Inflammatory macrophage (primary cell): Measurements from ENCODE around the gene MAST4.

Experiments used
- DNase-seq, 2 donors: peaks; one replicate each; pipeline ENCODE4 v3.0.0-alpha.2; 2020 to 2022

MAST4 gene

DNA sequence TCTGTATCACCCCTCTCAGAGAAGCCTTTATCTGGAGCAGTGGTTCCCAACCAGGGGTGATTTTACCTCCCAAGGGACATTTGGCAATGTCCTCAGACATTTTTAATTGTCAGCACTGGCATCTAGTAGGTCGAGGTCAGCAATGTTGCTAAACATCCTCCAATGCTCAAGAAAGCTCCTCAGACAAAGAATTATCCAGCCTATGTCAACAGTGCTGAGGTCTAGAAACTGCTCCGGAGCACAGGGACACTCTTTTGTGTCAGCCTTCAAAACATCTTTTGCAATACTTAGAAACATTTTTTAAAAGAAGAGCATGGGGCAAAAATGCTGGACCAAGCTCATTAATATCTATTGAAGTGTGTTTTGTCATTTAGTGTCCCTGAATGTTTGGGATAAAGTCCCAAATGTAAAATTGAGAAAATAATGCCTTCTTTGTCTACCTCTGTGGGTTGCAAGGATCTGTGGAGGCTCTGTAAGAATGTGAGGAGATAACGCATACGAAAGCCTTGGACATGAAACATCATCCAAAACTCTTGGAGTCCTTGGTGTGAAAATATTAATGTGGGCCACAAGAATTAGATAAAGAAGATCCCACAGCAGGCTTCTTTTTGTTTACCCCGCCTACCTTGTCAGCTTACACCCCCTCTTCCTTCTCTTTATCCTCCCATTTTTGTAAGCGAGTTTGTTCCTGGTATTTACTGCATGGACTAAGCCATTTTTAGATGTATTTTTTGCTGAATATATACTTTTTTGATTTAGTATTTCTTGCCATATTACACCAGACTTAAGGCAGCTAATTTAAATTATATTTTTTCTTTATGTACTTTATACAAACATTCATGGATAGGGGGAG is 406.9 kb downstream of the MAST4 start:
- DNase-seq: no peak

DNA sequence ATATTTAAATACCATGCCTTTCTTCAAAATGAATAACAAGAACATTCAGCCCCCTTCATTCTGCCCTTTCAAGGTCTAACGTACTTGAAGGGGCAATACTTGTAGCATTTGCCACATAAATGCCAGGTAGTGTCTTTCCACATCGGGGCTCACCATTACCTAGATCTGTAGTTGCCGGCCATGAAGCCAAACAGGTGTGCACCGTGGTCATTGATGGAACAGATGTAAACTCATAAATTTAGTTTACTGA is 407.4 kb downstream of the MAST4 start:
- DNase-seq: no peak

DNA sequence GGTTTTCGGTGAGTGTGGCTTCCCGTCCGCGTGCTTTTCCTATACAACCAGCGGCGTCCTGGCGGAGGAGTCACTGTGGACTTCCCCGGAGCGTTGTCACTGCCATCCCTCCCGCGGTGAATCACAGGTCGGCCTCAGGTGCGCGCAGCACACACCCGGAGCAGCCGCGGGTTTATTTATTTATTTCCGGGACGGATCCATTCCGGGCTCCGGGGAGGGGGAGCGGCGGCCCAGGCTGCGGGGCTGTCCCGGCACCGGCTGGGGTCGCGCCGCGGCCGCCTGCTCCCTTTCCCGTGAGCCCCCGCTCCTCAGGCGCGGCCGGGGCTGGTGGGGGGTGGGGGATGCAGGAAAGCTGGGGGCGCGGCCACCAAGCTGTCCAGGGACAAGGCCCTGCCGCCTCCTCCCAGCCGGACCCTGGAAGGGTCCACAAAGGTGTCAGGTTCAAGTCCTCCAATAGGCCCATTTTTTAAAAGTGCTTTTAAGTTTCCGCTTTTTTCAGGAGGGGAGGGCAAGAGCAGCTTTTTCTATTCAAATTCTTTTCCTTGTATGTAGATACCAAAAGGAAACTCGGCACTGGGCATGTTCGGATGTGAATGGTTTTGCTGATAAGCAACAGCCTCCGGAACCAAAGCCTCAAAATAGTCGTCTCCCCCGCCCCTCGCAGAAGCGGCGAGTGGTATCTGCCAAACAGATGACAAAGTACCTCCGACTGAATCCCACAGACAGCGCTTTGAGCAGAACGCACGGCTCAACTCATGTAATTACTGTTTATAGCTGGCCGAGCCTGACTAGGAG is 407.9 kb downstream of the MAST4 start:
- peak; percentile 26 to 46 for DNase-seq

DNA sequence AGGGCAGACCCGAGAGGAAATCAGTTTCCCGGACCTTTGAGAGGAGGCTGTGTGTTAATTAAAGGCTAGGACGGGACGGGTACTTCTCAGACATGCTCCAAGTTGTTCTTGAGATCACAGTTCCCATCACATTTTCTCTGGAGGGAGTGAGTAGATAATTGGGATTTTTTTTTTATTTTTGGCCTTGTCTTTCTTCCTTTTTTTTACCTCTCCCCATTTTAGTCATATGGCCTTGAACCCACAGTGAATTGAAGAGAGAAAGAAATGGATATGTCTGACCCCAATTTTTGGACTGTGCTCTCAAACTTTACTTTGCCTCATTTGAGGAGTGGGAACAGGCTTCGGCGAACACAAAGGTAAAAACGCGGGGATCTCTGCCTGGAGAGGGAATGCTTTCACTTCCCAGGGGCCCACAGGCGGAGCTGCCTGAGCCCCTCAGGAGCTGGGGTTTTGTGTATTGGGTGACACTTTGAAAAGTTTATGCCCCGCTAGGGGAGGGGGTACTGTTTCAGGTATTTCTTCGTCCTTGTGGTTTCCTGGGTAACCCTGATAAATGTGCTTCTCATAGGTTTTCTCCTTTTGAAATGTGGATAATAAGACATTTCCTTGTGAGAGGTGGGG is 408.6 kb downstream of the MAST4 start:
- no peak for DNase-seq

DNA sequence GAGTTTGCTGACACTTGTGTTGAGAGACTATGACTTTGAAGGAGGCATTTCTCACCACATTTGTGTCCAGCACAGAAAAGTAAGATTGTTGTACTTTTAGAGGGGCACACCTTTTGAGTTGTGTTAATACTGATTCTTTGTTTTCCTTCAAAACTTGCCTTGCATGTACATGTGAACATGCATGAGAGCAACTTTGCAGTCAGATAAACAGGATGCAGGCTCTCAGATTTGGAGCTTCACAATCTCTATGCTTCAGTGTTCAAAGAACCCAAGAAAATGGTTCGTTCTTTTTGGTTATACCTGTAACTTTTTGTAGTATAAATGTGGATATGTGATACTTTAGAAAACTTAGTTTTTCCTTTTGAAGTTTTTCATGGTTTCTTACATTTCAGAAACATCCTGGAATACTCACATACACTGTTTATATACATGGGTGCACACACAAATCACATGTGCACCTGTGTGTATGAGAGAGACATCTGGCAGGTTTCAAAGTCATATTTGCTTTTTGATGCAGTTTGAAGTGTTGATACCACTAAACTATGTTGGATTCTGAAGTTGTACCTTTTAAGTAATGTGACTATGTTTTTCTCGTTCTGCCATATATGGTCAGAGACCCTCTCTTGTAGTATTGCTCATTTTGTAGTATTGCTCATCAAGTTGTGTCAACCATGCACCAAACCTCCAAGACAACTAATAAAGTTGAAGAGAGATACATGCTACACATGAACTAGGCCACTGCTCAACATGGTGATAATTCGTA is 409.7 kb downstream of the MAST4 start:
- DNase-seq: no peak

DNA sequence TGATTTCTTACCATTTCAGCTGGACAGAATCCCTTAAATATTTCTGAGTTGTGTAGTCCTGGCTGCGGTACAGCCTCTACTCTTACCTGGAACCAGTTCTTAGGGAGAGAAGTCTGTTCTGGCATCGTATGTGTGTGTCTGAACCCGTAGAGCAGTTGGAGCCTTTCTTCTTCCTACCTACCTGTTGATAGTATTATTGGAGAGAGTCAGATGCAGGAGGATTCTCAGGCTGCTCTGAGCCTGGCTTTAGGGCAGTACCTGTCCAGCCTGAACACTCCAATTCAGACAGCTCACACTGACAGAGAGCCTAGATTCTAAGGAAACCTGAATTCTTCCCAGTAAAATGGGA is 410.3 kb downstream of the MAST4 start:
- no peak for DNase-seq

DNA sequence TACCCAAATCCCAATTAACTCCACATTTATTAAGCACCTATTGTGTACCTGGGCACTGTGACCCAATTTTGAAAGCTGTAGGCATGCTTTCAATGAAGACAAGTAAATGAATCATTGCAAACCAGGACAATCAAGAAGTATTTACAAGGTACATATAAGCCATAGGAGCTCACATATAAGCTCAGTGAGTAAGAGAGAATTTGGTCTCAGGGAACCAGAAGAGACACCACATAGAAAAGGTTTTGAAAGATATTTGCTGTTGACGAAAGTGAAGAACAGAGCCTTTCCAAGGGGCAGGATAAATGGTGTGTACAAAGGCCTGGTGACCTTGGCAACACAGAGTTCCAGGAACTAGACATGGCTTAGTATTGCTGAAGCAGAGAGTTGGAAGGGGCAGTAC is 412.8 kb downstream of the MAST4 start:
- DNase-seq: no peak

DNA sequence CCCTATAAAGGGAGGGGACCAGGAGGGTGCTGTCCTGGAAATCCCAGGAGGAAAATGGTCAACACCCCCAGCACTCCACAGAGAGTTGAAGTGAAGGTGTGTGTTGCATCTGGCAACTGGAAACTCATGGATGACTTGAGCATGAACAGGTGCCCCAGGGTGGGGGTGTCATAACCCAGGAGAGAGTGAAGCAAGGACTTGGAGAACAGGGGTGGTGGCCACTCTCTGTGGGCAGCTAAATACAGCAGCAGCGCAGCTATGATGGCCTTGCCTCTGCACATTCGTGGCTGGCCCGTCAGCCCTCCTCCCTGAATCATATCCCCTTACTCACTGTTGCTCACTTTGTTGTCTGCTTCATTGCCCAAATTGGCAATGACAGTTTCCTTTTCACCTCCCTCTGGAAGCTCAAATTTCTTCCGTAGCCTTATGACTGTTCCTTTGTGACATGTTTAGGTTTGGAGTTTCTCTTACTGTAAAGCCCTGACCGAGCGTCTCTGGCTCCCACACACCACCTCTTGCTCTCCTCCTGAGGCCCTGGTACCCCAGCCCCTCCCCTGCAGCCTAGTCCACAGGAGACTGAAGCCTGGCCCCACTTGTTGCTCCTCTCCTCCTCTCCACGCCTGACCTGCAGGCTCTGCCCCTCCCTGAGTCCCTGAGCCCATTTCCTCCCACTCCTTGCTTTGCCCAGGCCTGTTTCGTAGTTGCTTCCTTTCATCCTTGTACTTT is 414.7 kb downstream of the MAST4 start:
- no peak for DNase-seq

DNA sequence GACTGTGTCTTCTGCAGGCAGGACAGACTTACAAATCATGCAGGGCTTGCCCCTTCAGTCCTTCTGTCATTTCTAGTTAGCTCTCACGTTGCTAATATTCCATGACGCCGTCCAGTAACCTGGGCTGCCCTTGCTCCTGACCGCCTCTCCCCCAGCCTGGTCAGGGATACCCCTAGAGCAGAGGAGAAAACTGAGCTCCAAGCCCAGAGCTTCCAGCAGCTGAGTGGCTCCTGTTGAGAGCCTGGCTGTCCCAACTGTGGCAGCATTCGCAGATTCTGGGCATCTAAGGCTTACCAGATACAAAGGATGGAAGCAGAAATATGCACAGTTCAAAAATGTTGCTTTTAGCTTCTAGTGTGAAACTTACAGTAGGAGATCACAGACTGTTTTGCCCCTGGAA is 415.2 kb downstream of the MAST4 start:
- DNase-seq: no peak

DNA sequence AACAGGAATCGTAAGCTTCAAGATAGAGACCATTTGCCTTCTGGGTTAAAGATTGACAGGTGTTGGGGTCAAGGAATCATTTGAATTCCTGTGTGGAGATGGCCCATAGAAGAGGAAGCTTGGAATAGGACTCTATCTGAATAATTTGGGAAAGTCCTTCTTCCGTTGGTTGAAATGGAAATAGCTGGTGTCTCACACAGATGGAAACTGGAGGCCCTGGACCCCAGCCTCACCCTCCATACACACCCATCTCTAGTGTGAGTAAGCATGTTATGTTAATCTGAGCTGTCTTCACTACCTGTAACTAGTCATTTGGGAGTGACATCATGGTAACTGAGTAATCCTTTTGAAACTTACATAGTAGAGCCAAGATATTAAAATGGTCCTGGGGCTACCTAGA is 416.0 kb downstream of the MAST4 start:
- no peak for DNase-seq

DNA sequence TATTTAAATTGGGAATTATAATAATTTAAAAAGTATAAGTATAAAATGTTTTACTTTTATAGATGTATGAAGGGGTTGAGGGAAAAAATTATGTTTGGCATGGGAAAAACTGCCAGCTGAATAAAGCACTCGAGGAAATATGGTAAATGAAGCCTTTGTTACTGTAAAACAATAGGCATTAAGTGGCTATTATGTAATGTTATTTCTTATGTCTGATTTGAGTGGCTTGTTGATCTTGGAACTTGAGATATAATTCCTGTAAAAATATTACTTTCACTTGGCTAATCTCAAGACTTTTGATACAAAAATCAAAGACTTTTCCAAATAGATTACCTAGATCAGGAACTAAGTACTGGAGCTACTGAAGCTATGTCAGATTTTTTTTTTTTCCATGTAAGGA is 417.5 kb downstream of the MAST4 start:
- no peak for DNase-seq

DNA sequence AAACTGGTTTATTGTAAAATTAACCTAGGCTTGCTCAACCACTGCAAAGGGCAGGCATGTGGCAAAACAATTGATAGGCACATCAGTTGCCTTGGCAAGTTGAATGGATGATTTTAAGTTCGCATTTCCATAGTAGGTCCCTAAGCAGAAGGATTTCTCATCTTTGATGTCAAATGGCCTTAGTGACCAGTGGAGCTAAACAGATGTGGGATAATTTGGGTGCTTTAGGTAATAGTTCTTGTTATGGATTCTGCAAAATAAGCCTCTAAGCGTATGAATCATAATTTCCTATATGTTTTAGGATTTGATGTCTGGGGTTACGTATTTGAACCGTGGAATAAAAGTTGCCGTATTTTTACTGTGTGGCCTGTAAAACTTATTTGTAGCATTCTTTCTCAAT is 418.0 kb downstream of the MAST4 start:
- no peak for DNase-seq

DNA sequence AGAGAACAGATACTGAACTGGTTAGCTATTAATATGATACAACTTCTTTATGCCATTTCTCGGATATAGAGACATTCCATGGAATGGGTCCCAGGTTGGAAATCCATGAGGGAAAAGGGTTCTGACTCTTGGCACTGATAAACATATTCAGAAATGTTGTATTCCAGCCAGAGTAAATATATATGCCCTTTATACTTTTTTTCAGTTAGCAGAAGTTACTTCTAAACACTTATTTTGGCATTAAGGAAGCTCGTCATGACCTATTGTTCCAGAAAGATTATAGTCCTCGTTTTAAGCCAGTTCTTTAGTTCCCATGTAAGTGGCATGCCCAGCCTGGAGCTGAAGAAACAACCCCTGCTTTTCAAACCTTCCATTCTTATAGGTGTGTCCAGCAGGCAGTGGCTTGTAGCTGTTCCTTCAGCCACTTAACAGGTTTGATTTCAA is 418.8 kb downstream of the MAST4 start:
- DNase-seq: no peak

DNA sequence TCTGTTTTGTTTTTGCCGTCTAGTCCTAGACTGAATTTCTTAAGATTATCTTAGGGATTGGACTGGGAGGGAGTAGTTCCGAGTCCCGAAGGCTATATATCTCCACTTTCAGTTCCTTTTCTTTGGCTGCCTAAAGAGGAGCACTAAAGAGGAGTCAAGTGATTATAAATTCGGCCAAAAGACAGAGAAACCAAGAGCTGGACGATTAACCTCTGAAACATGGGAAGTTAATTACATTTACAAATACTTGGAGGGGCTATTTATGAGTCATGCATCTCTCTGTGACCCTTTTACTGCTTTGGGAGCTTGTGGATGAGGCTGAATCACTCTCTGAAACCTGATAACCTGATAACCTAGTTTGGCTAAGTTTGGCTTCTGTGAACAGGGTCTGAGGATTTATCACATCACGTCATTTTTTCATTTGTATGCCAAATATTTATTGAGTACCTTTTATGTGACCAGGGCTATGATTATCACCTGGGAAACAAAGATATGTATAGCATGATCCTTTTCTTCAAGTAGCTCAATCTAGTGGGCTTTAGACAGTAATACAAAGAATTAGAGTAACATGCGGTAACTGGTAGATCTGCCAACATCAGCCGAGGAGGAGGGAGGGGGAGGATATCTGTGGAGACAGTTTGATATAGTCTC is 419.5 kb downstream of the MAST4 start:
- peak; percentile 28 to 44 for DNase-seq

DNA sequence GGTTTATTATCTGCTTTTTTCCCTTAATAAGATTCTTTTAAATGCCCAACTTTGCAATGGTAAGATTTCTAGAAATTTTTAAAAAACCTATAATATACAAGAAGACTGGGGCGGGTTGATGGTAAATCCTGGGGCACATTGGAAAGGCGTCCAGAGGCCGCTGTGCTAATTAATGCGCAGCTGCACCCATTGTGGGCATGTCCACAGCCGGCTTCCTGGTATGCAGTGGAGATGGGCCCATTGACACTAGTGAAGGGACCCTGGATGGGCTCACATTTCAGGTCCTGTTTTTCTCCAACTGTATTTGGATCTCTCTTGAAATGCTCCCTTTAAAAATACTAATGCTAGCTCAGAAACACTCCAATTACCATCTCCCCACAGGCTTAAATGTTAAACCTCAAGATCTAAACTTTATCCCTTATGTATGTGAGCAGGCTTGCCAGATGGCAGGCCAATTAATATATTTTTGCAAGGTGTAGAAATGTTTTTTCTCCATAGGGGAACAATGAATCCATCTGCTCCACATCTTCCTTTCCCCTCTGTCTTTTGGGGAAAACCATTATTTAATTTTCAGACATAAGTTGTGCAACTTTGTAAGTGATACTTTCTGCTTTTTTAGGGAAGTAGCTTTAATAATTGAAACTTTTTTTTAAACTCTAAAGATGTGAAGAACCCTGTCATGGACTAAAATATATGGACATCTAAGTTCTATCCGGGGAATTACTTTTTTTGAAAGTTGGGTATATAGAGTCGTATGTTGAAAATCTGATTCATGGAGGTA is 423.1 kb downstream of the MAST4 start:
- DNase-seq: peak in 1 of 2 donors; percentile 6

DNA sequence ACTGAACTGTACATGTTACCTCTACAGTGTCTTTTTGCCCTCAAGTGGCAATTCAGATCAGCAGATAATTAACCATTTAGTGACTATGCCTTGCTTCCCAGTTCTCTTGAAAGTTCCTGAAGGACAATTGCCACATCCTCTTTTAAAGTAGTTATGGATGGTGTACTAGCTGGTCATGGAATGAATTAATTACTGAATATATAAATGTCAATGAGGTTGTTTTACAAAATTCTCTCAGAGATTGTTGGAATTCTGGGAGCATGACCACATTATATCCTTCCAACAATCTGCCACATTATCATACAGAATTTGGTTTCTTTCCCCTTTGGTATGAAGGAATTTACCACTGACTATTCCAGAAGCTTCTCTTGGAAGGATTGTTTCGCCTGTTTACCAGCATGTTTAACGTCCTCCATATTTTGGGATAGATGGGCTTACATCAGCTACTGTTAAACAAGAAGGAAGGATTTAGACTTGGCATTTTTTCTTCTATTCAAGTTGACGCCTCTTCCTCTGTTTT is 424.0 kb downstream of the MAST4 start:
- no peak for DNase-seq

DNA sequence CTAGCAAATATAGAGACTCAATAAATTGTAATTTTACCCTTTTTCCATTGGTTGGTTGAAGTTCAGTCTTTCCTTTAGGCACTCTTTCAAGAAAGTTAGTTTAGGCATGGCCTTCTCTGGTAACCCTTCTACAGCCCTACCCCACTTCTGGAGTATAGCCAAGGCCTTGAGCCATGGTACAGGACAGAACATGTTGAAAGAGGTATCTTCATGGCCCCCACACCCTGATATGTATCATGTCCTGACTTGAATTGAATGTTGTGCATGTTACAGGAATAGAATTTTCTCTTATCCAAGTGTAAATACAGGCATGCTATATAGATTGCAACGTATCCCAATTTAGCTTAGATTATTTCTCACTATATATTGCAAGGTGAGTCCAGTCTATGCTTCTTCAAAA is 424.8 kb downstream of the MAST4 start:
- DNase-seq: no peak

DNA sequence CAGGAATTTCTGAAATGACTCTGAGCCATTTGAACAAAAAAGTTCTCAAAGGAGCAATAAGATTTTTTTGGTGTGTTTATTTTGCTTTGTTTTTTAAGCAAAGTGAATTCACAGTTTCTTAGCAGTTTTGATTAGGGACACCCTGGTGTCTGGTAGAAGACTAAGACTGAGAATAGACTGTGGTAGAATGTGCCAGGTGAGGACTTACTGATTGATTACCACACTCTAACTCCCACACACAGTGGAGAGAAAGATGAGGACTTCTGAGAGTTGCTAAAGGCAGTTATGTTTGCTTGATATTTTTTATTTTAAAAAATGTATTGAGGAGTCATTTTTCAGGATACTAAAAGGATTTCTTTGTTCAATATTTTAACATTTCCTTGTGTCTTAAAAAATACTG is 425.3 kb downstream of the MAST4 start:
- DNase-seq: no peak

DNA sequence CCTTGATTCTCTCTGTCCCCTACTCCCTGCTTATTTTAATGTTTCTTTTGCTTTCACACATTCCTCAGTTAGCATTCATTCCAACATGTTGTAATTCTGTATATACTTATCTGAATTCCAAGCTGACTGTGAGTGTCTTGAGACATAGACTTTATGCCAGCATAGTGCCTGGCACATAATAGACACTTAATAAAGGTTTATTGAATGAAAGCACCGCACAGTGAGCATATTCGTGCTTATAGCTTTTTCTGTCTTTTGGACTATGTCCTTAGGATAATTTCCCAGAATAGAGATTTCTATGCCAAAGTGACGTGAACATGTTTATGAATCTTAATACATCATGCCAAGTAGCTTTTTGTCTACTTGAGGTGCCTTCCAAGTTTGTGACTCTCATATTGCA is 425.8 kb downstream of the MAST4 start:
- DNase-seq: no peak

DNA sequence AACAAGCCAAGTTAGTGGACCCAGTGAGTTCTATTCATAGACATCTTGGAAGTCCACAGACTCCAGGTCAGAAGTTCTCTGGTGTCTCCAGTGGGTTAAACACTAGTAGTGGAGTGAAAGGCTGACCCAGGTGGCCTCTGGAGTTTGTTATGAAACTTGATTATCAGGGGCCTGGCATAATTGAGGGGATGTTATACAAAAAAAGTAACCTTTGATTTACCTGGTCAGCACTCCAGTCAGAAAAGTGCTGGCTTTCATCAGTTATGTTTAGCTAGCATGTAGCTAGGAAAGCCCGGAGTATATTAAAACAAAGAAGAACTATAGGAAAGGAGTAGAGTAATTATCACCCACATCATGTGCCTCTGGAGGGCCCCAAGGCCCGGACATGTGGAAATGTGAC is 429.3 kb downstream of the MAST4 start:
- no peak for DNase-seq

DNA sequence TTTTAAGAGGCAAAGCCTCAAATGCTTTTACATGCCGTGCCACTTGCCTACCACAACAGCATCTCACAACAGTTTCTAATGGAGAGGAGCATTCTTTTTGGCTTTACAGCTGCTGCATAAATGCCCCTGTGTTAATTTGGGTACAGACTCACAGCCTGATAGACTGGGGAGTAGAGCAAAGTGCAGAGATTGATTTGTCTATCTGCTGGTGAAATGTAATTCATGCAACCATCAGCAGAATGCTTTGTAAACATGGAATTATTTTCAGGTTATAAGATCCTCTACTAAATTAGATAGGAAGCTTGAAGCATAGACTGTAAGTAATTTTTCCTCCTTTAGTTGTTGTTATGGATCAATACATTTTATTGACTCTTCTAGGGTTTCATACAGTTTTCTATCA is 430.1 kb downstream of the MAST4 start:
- DNase-seq: no peak
